Immature natural killer cell (primary cell): Measurements from ENCODE around the gene EIF4E1B. TPM values are rescaled to one million over a fixed set of nuclear protein-coding genes. Genes with fewer than 3 reads are reported as not detected.

Experiments used
- DNase-seq, 3 donors: peaks; one replicate each; pipeline ENCODE4 v3.0.0; 2022; ENCODE audit warnings: mixed read lengths in 1 of 3
- H3K27ac Mint-ChIP-seq, 6 donors: one replicate each; pipeline ENCODE4 v1.8.0; 2020; ENCODE audit warnings: mixed read lengths in 6 of 6, mild to moderate bottlenecking in 5 of 6, inconsistent platforms in 4 of 6, moderate library complexity in 3 of 6
- H3K27me3 Mint-ChIP-seq, 3 donors: one replicate each; pipeline ENCODE4 v1.8.0; 2020 to 2021; ENCODE audit warnings: low read depth in 3 of 3, mild to moderate bottlenecking in 3 of 3, mixed read lengths in 3 of 3, moderate library complexity in 3 of 3, inconsistent platforms in 1 of 3
- H3K36me3 Mint-ChIP-seq, 3 donors: one replicate each; pipeline ENCODE4 v1.8.0; 2020; ENCODE audit warnings: mixed read lengths in 3 of 3, inconsistent platforms in 2 of 3, mild to moderate bottlenecking in 2 of 3
- H3K4me1 Mint-ChIP-seq, 2 donors: one replicate each; pipeline ENCODE4 v1.8.0; 2020; ENCODE audit warnings: inconsistent platforms in 2 of 2, mild to moderate bottlenecking in 2 of 2, mixed read lengths in 2 of 2, moderate library complexity in 1 of 2
- H3K4me3 Mint-ChIP-seq, 5 donors: one replicate each; pipeline ENCODE4 v1.8.0; 2020; ENCODE audit warnings: mild to moderate bottlenecking in 5 of 5, mixed read lengths in 5 of 5, inconsistent platforms in 3 of 5, moderate library complexity in 3 of 5
- H3K9me3 Mint-ChIP-seq, 6 donors: one replicate each; pipeline ENCODE4 v1.8.0; 2020; ENCODE audit warnings: mild to moderate bottlenecking in 6 of 6, mixed read lengths in 6 of 6, inconsistent platforms in 4 of 6, moderate library complexity in 3 of 6
- polyA plus RNA-seq, 3 donors: library from polyadenylated mRNA; unstranded; fragments of 300-500 nt; fragmentation: Illumina TruSeq; gene quantifications; one replicate each; pipeline ENCODE4 v1.2.3, GENCODE V29; 2021

EIF4E1B gene
- polyA plus RNA-seq, 3 donors from 2014 or later = not detected

GRCh38 chr5:176692326-176692725 is 61.9 kb downstream of the EIF4E1B start:
- DNase-seq = no peak
- H3K4me3 Mint-ChIP-seq = no peak overlapping the region
- H3K27me3 Mint-ChIP-seq = peaks cover 13 to 26% (median 25%) of the 10 kb centered on the region in 3 donors
- peaks cover 0 to 5% (median 0%) of the 10 kb centered on the region in 3 donors for H3K36me3 Mint-ChIP-seq
- H3K4me1 Mint-ChIP-seq = no peaks in the 10 kb centered on the region
- peaks cover 0 to 1% (median 0%) of the 10 kb centered on the region in 6 donors for H3K9me3 Mint-ChIP-seq
- no peak overlapping the region for H3K27ac Mint-ChIP-seq

DNA sequence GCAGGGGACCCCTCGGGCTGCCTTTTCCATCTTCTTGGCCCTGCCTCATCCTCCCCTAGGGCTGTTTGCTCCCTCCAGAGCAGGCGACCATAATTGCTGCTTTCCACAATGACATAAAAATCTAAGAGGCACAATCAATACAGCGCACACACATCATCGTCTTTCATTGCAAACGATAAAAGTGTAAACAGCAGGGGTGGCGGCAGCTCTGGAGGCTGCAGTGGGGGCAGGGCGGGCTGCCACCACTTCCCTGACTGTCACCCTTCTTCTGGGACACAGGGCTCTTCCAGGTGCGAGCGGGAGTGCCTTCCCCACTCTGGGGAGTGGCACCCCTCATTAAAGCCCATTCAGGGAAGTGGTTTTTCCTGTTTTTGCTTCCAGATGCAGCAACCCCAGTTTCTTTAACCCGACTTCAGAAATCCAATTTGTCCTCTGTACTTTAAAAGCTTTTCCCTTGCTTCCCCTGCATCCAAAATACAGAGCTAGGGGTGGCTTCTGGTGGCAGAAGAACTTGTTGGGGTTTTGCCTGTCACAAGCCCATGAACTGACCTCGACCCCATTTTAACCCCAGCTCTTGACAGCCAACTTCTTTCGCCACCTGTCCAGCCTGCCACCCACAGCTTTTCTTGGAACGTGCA is 62.5 kb downstream of the EIF4E1B start:
- Mint-ChIP-seq H3K27me3 (peaks cover 13 to 28% (median 27%) of the 10 kb centered on the region in 3 donors), H3K9me3 (peaks cover 0 to 1% (median 0%) of the 10 kb centered on the region in 6 donors), H3K27ac (no peak overlapping the region), H3K36me3 (peaks cover 0 to 5% (median 0%) of the 10 kb centered on the region in 3 donors), H3K4me1 (no peaks in the 10 kb centered on the region), H3K4me3 (no peak overlapping the region)
- no peak for DNase-seq

DNA sequence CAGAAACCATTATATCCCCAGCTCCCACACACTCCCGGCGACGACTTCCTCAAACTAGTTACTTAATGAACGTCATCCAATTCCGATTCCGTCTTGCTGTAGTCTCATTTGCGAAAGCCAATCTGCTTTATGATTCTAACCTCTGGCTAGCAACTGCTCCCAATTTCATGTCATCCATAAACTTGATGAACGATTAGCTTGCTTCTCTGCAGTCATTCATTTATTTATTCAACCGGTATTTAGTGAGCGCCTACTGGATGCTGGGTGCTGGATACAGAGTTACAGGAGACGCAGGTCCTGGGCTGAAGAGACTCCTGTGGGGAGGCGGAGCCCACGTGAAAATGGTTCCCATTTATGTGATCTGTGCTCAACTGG is 63.0 kb downstream of the EIF4E1B start:
- no peak overlapping the region for H3K27ac Mint-ChIP-seq
- H3K9me3 Mint-ChIP-seq = peaks cover 0 to 1% (median 0%) of the 10 kb centered on the region in 6 donors
- no peak for DNase-seq
- H3K4me1 Mint-ChIP-seq = no peaks in the 10 kb centered on the region
- H3K4me3 Mint-ChIP-seq = no peak overlapping the region
- peaks cover 0 to 5% (median 0%) of the 10 kb centered on the region in 3 donors for H3K36me3 Mint-ChIP-seq
- H3K27me3 Mint-ChIP-seq = peaks cover 13 to 30% (median 27%) of the 10 kb centered on the region in 3 donors

- H3K4me3 Mint-ChIP-seq = no peak overlapping the region
Measured at GRCh38 chr5:176694146-176694545, 63.7 kb downstream of the EIF4E1B start.

DNA sequence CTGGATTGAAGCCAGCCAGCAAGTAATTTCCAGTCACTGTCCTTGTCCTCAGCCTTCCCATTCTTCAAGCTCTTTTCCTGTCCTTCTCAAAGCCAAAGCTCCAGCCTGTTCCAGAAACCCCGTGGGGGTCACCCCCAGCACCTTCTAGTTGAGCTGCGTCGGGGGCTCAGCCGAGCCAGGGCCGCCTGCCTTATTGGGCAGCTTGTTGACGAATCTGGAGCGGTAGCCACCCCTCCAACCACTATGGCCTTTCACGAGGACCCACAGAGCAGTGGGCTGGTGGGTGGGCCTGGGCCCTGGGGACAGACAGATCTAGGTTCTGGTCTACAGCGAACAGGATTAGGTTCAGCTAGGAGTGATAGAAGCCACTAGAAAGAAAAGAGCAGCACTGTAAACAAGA is 64.2 kb downstream of the EIF4E1B start:
- H3K27ac Mint-ChIP-seq = no peak overlapping the region
- DNase-seq = no peak
- H3K4me3 Mint-ChIP-seq = no peak overlapping the region
- peaks cover 0 to 1% (median 0%) of the 10 kb centered on the region in 6 donors for H3K9me3 Mint-ChIP-seq
- H3K4me1 Mint-ChIP-seq = no peaks in the 10 kb centered on the region
- H3K36me3 Mint-ChIP-seq = peaks cover 0 to 5% (median 0%) of the 10 kb centered on the region in 3 donors
- peaks cover 12 to 33% (median 25%) of the 10 kb centered on the region in 3 donors for H3K27me3 Mint-ChIP-seq

More at GRCh38 chr5:176694146-176694545, 63.7 kb downstream of the EIF4E1B start:
- Mint-ChIP-seq H3K27me3 (peaks cover 13 to 33% (median 27%) of the 10 kb centered on the region in 3 donors), H3K9me3 (peaks cover 0 to 1% (median 0%) of the 10 kb centered on the region in 6 donors), H3K27ac (no peak overlapping the region), H3K4me1 (no peaks in the 10 kb centered on the region), H3K36me3 (peaks cover 0 to 5% (median 0%) of the 10 kb centered on the region in 3 donors)
- DNase-seq = no peak

DNA sequence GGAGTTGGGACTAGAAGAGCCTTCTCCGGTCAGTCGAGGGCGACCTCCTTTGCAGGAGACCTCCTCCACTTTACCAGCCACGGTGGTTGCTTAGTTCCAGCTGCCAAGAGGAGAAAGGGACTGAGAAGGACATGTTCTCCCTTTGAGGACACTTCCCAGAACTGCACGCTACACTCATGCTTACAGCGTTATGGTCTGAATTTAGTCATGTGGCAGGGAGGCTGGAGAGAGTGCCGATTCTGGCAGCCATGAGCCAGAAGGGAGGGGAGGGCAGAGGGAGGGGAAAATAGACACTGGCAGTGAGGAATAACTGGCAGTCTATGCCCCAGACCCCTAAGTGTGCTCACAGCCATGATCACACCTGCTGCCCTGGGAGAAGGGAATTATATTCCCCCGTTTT is 64.6 kb downstream of the EIF4E1B start:
- H3K4me3 Mint-ChIP-seq = no peak overlapping the region
- H3K9me3 Mint-ChIP-seq = no peaks in the 10 kb centered on the region
- H3K27me3 Mint-ChIP-seq = peaks cover 9 to 33% (median 26%) of the 10 kb centered on the region in 3 donors
- H3K36me3 Mint-ChIP-seq = peaks cover 0 to 5% (median 0%) of the 10 kb centered on the region in 3 donors
- no peak for DNase-seq
- no peaks in the 10 kb centered on the region for H3K4me1 Mint-ChIP-seq
- no peak overlapping the region for H3K27ac Mint-ChIP-seq

Other genes with a start within 250 kb of the EIF4E1B start
- gene NOP16, start 242.1 kb upstream of the EIF4E1B start, polyA plus RNA-seq = 10 to 100 TPM in 2 of 3 donors, 1 to 10 TPM in 1; 5.7 to 34.7 (median 16.6) TPM
- 100 to 1,000 TPM; 186 to 218 (median 207) TPM for gene HIGD2A, start 241.9 kb upstream of the EIF4E1B start, polyA plus RNA-seq
- gene CLTB, start 214.1 kb upstream of the EIF4E1B start, polyA plus RNA-seq = 100 to 1,000 TPM in 2 of 3 donors, 10 to 100 TPM in 1; 67.5 to 115 (median 113) TPM
- 10 to 100 TPM in 2 of 3 donors, 1 to 10 TPM in 1; 9.0 to 17.6 (median 17.0) TPM for gene FAF2, start 182.3 kb upstream of the EIF4E1B start, polyA plus RNA-seq
- gene RNF44, start 93.3 kb upstream of the EIF4E1B start, polyA plus RNA-seq = 1 to 10 TPM; 1.2 to 9.8 (median 2.0) TPM
- not detected for gene CDHR2, start 81.3 kb upstream of the EIF4E1B start, polyA plus RNA-seq
- under 1 TPM; 0.34 to 0.63 (median 0.46) TPM for gene GPRIN1, start 20.5 kb upstream of the EIF4E1B start, polyA plus RNA-seq
- gene SNCB, start 141 bp upstream of the EIF4E1B start, polyA plus RNA-seq = under 1 TPM in 1 of 3 donors, not detected in 2; 0.26 TPM
- gene TSPAN17, start 16.8 kb downstream of the EIF4E1B start, polyA plus RNA-seq = 10 to 100 TPM; 45.2 to 53.0 (median 49.4) TPM
- gene UNC5A, start 179.9 kb downstream of the EIF4E1B start, polyA plus RNA-seq = not detected